Mammary epithelial cell (primary cell): ENCODE measurements around the gene ELOF1.

Experiments
- EZH2 ChIP-seq: IDR thresholded peaks from 2 replicates; pipeline ENCODE4 v1.6.1; 2012; ENCODE audit warnings: low read length, inconsistent platforms, borderline replicate concordance
- TF ChIP-seq, protein P1 (sequence below), 2 donors: IDR thresholded peaks in 1 of 2; conservative IDR thresholded peaks in 1 of 2; 2 replicates each; pipeline ENCODE4 v1.5.1; 2011 to 2012; ENCODE audit warnings: inconsistent platforms in 2 of 2, low read length in 2 of 2, mild to moderate bottlenecking in 2 of 2, control low read depth in 1 of 2, low read depth in 1 of 2; ENCODE audit not compliant: insufficient read depth in 1 of 2; ENCODE audit errors: extremely low read depth in 1 of 2

DNA sequence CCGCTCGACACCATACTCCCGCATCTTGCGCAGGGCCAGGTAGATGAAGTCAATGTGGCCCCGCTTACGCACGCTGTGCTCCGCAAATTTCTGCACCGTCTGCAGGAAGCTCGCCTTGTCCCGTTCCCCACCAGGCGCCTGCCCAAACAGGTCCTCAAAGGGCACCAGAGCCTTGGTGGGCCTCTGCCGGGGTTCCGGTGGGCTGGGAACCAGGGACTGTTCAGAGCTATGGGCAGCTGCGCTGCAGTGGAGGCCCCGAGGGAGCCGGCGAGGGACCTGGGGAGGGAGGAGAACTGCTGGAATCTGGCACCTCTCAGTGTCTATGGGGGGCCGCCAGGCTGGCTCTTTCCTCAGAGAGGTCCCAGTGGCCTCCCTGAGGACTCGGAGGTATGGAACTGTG, 45.1 kb downstream of the ELOF1 start:
- TF ChIP-seq, protein P1, sequence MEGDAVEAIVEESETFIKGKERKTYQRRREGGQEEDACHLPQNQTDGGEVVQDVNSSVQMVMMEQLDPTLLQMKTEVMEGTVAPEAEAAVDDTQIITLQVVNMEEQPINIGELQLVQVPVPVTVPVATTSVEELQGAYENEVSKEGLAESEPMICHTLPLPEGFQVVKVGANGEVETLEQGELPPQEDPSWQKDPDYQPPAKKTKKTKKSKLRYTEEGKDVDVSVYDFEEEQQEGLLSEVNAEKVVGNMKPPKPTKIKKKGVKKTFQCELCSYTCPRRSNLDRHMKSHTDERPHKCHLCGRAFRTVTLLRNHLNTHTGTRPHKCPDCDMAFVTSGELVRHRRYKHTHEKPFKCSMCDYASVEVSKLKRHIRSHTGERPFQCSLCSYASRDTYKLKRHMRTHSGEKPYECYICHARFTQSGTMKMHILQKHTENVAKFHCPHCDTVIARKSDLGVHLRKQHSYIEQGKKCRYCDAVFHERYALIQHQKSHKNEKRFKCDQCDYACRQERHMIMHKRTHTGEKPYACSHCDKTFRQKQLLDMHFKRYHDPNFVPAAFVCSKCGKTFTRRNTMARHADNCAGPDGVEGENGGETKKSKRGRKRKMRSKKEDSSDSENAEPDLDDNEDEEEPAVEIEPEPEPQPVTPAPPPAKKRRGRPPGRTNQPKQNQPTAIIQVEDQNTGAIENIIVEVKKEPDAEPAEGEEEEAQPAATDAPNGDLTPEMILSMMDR (conservative IDR thresholded peaks at IDR 0.05 in 1 of 2, IDR thresholded peaks at IDR 0.05 in 1 of 2; ENCODE audit: extremely low read depth in 1 of 2, insufficient read depth in 1 of 2, low read depth in 1 of 2, low read length in 2 of 2), result no peak
- no peak for TF ChIP-seq EZH2
